HL-60/S4 (cell line): Measurements from ENCODE around the gene TMED9.

Experiments
- in situ Hi-C: fragments of 300-500 bp; cut with MboI; formaldehyde crosslinking; loops from 2 replicates; pipeline ENCODE4 v1.14.3; 2022; ENCODE audit warnings: low sequenced_read_pairs

The TMED9 gene

DNA sequence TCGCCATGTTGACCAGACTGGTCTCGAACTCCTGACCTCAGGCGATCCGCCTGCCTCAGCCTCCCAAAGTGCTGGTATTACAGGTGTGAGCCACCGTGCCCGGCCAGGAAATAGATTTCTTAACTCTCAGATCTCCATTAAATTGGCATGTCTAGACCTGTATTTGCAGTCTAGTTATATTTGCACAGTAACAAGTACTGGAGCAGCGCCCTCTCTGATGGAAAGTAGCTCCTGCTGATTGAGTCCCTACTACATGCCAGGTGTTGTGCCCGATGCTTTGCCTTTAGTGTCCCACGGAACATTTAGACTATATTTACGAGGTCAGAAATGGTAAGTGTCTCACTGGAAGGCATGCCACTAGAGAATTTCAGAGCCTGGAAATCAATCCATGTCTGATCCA is 15.8 kb upstream of the TMED9 start:
- in situ Hi-C loops = no loop called here

DNA sequence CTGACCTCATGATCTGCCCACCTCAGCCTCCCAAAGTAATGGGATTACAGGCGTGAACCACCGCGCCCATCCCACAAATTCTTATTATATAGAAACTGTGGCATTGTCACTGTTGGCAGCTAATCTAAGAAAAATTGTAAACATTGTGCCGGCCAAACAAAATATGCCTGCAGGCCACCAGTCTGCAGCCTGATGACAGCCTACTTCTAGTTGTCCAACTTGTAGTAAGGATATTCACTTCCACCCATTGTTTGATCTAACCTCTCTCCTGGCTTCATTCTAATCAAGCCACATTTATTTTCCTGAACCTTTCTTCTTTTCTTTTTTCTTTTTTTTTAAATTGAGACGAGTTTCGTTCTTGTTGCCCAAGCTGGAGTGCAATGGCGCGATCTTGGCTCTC is 13.7 kb upstream of the TMED9 start:
- in situ Hi-C loops = no loop called here

DNA sequence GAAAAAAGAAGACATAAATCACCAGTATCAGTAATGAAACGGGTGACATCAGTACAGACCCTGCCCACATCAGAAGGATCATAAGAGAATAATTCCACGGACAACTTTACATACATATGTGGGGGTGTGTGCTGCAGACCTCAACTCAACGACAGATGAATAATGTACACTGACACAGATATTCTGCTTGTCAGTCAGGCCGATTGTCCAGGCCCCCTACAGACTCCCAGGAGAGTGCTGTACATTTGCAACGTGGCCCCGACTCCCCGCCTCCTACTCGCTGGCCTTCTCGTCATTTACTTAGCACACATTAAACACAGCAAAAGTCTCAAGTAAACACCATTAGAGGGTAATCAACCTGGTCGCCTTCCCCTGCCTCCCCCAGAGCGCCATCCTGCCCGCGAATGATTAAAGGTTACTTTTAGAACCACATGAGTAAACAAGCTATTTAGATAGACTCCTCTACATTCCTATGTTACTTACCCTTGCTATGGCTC is 3.5 kb upstream of the TMED9 start:
- in situ Hi-C loops = no loop called here

DNA sequence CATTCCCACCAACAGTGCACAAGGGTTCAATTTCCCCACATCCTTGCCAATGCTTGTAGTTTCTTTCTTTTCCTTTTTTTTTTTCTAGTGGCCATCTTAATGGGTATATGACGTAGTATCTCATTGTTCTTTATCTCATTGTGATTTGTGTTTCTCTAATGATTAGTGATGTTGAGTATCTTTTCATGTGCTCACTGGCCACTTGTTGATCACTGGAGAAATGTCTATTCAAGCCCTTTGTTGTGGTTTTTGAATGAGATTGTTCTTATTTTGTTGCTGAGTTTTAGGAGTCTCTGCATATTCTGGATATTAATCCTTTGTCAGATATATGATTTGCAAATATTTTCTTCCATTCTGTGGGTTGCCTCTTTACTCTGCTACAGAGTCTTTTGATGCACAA is 1.6 kb upstream of the TMED9 start:
- in situ Hi-C loops = no loop called here

DNA sequence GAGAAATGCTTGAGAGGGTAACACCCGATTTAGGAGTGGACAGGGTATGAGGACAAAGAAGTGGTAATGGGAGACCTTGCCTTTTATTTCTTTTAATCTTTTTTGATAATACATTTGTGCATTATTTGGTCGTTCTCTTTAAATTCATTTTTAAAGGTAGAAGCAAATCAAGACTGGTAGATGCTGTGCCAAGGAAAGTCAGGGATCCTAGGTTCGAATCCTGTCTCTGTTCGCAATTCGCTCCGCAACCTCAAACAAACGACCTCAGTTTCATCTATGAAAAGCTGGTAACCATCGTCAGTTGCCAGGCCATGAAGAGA is 353 bp upstream of the TMED9 start:
- in situ Hi-C loops = no loop called here

DNA sequence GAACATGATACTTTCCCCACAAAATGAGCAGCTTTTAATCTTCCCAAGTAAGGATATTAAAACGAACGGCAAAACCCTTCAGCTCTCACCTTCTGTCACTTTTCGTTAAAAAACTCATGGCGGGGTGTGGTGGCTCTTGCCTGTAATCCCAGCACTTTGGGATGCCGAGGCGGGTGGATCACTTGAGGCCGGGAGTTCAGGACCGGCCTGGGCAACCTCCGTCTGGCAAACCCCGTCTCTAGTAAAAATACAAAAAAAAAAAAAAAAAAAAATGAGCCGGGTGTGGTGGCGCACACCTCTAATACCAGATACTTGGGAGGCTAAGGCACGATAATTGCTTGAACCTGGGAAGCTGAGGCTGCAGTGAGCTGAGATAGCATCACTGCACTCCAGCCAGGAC is 902 bp downstream of the TMED9 start:
- in situ Hi-C loops = no loop called here

DNA sequence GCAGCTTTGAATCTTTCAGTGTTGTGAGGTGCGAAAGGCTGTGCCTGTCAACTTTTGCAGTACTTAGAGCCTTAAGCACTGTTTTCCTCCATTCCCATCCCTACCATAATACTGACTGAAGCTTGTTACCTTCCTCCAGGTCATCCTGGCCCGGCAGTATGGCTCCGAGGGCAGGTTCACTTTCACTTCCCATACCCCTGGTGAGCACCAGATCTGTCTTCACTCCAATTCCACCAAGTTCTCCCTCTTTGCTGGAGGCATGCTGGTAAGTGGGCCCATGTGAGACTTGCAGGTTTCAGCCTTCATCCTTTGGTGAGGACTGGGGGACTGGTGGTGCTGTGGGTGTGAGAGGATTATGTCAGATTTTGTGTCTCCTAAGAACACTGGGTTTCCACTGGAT is 1.5 kb downstream of the TMED9 start:
- in situ Hi-C loops = no loop called here

DNA sequence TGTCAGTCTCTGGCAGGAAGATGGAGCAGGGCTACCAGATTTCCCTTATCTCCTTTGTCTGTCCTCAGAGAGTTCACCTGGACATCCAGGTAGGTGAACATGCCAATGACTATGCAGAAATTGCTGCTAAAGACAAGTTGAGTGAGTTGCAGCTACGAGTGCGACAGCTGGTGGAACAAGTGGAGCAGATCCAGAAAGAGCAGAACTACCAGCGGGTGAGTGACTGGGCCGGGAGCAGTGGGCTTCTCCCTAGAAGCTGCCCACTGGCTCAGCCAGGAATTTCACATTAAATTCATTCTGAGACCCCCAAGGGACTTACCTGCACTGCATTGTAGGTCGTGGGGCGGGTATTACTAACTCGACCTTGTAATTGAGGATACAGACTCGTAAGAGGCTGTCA is 2.1 kb downstream of the TMED9 start:
- in situ Hi-C loops = no loop called here

DNA sequence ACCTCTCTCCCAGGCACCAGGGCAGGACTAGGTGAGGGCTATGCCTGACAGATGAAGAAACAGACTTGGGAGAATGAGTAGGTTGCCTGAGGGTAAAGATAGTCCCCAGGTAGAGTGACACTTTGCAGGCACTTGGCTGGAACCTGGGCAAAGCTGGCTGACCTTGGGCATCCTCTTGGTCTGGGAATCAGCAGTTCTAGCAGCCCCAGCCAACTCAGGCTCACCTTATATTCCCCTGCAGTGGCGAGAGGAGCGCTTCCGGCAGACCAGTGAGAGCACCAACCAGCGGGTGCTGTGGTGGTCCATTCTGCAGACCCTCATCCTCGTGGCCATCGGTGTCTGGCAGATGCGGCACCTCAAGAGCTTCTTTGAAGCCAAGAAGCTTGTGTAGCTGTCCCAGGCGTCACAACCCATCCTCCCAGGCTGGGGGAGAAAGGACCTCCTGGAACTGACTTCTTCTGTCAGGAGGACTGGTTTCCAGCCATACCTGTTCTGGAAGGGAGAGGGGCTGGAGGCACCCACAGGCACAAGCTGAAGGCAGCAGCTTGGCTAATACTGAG is 3.1 kb downstream of the TMED9 start:
- in situ Hi-C loops = no loop called here

DNA sequence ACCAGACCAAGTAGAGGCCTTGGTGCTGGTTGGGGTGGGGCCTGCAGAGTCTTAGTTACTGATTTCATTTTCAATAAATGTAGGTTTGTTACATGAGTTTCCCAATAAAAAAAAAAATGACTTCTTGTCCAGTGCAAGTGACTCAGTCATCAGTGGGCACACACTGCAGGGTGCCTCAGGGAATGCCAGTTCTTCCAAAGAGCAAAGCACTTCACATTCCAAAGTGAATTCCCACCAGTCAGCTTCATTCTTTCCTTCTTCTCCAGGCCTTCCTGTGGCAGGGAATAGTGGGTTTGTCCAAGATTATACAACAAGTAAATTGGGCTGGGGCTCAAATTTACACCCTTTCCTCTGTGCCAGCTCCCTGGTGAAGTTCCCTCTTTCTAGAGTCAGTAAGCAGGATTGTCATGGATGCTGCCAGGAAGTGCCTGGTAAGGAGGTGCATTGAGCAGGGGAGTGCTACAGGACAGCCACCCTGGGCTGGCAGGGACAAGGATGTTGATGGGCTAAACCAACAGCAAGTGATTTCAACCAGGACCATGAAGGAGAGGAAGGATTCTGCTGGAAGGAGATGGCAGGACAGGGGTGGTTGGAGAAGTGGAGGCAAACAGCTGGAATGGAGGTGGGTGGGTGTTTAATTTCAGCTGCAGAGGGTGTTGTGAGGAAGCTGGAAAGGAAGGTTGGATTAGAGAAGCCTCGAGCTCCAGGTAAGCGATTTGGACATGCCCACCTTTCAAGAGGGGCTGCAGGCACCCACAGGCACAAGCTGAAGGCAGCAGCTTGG is 4.2 kb downstream of the TMED9 start:
- in situ Hi-C loops = no loop called here

DNA sequence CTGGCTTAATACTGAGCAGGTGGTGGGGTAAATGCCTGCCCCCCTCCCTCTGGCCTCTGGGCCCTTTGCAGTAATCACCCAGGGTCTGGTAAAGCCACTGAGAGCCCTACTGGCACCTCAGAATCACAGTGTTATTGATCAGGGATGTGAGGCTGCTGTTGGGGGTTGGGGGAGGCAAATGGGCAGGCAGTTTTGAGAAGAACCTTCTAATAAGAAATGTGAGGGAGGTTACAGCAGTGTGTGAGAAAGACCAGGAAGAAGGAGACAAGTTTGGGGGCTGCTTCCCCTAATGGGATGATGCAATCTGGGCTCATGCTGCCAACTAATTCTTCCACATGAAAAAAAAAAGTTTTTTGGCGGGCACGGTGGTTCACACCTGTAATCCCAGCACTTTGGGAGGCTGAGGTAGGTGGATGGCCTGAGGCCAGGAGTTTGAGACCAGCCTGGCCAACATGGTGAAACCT is 4.8 kb downstream of the TMED9 start:
- in situ Hi-C loops = no loop called here

DNA sequence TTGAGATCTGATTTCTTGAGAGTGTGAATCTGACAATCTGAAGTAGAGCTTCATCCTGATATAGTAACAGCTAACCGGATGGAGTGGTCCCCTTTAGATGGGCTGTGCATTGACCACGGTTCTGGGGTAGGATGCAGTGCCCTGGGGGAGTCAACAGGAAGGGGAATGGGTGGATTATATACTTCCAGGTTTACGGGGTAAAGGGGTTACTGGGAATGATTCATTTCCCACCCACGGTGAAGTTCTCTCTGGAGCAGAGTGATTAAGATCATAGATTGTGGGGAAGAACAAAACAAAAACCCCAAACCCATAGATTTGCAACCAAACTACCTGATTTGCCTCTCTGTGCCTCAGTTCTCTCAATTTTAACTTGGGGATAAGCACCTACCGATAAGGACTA is 6.5 kb downstream of the TMED9 start:
- in situ Hi-C loops = no loop called here

DNA sequence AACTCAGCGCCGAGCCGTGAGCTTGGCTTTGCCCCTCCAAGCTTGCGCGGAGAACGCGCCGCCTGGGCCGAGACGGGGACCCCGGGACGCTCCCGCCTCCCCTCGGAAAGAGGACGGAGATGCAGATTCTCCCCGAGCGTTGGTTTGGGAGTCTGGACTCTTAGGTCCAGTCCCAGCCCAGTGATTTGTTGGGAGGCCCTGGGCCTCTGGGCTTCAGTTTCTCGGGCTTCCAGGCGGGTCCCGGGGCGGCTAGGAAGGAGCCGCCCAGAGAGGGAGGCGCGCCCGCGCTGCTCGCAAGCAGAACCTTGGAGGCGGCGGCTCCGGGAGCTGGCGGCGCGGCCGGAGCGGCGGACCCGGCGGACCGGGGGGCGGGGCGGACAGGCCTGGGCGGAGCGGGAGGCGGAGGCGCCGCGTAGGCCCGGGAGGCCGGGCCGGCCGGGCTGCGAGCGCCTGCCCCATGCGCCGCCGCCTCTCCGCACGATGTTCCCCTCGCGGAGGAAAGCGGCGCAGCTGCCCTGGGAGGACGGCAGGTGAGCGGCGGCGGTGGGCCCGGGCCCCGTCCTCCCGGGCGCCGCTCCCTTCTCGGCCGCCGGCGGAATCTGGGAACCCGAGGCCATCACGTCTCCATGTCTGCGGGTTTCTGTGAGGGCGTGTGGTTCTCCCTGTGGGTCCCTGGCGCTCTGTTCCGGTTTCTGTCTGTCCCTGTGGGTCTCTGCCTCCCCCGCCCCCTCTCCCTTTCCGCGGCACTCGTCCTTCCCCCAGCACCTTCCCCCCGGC is 7.9 kb downstream of the TMED9 start, which contains the start of gene B4GALT7:
B4GALT7 (plus strand) TSS at position 402 of the 777 bp plus-strand sequence; CDS start at position 481, 79 bp downstream.
- in situ Hi-C loops = loop anchor here (25.0 kb wide), 1 partner anchor 462 kb away; no protein-coding TSS in a partner anchor

DNA sequence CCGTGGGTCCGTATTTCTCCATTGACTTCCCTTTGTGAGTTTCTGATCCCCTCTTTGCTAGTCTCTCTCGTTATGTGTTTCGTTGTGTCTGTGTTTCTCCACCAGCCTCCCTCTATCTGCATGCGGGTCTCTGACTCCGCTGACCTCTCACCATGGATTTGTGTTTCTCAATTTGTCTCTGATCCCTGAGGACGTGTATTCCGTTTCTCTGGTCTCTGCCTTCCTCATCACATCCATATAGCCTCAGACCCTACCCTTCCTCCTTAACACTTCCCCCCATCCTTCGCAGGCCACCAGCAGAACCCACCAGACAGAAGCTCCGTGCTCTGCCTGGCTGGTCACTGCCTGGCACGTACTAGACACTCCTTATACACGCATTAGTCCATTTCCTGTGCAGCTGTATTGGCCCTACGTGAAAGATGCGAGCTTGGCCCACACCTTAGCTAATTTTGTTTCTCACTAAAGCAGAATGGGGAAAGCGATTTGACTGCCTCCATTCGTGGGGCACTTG is 8.6 kb downstream of the TMED9 start:
- in situ Hi-C loops = loop anchor here (25.0 kb wide), 1 partner anchor 462 kb away; no protein-coding TSS in a partner anchor

DNA sequence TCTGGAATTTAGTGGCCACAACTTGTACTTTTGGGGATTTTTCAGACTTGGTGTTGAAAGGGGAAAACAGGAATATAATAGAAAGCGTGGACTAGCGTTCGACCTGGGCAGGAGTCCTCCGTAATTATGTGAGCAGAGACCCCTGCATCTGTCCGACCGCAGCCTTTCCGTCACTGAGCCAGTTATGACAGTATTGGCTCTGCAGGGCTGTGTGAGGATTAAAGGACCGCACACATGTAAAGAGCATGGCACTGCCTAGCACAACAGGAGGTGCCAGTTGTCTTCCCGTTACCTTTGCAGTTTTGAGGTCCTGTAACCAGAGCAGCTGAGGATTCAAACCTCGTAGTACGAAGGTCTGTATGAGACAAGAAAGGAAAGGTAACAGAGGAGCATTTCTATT is 9.1 kb downstream of the TMED9 start:
- in situ Hi-C loops = loop anchor here (25.0 kb wide), 1 partner anchor 461 kb away; no protein-coding TSS in a partner anchor

DNA sequence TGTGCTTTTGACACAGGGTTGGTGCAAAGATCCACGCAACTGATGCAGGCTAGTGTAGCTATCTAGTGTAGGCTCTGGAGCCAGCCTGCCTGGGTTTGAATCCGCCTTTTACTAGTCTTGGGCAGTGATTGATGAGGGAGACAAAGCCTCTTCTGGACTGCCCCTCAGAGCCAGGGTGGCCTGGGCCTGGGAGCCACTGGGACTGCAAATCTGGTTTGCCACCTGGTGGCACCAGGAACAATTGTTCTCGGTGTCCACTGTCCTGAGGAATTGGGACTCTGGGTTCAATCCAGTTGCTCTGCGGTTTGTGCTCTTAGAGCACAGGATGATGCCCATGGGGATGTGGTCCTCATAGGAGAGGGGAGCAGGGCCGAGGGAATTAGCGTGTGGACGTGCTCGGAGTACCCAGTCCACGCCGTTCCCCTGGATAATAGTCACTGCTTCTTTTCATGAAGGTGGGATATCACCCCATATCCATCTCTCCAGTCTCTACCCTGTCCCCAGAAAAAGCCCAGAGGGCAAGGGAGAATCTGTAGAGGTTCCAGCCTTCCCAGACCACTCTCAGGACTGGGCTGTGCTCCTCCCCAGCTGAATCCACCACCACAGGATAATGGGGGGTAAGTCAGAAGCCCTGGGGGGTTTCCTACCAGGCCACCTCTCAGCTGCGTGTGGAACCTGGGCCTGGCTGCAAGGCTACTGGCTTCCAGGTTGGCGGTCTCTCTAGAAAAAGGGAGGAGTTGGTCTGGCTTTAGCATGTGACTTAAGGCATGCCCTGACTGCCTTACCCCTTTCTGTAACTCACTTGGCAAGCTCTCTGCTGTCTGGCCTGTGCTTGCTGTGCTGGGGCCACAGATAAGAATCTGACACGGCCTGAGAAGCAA is 9.8 kb downstream of the TMED9 start:
- in situ Hi-C loops = loop anchor here (25.0 kb wide), 1 partner anchor 460 kb away; no protein-coding TSS in a partner anchor

DNA sequence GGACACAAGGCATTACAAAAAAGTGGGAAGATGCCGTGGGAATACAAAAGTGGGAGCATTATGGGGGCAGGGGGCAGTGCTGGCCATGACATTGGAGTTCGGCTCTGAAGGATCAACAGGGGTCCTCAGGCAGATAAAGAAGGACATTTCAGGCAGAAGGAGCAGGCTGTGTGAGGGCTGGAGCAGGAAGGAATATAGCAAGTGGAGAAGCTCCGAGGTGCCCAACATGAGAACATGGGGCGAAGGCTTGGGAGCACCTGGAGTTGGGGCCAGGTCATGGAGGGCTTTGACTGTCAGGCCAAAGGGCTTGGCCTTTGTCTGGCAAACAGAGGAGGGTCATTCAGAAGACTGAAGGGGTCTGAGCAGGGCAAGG is 10.4 kb downstream of the TMED9 start:
- in situ Hi-C loops = loop anchor here (25.0 kb wide), 1 partner anchor 460 kb away; no protein-coding TSS in a partner anchor

DNA sequence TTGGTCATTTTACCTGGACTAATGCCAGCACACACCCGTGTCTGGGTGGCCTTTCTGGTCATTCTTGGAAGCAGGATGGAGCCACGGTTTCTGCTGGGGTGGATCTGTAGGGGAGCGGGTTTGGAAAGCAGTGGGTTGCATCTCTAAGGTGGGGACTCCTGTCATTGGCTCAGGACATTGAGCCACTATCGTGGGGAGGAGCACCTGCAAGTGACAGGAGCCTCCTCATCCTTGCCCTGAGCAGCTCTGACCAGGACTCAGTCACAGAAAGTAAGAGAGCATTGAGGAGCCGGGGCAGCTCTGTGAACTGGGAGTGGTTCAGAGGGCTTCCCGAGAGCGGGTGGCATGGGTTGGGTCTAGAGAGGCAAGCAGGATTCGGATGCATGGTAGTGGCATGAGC is 11.6 kb downstream of the TMED9 start:
- in situ Hi-C loops = loop anchor here (25.0 kb wide), 1 partner anchor 459 kb away; no protein-coding TSS in a partner anchor

DNA sequence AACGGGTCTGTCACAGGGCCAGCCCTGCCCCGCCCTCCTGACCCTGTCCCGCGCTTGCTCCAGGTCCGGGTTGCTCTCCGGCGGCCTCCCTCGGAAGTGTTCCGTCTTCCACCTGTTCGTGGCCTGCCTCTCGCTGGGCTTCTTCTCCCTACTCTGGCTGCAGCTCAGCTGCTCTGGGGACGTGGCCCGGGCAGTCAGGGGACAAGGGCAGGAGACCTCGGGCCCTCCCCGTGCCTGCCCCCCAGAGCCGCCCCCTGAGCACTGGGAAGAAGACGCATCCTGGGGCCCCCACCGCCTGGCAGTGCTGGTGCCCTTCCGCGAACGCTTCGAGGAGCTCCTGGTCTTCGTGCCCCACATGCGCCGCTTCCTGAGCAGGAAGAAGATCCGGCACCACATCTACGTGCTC is 12.1 kb downstream of the TMED9 start:
- in situ Hi-C loops = loop anchor here (25.0 kb wide), 1 partner anchor 458 kb away; no protein-coding TSS in a partner anchor

DNA sequence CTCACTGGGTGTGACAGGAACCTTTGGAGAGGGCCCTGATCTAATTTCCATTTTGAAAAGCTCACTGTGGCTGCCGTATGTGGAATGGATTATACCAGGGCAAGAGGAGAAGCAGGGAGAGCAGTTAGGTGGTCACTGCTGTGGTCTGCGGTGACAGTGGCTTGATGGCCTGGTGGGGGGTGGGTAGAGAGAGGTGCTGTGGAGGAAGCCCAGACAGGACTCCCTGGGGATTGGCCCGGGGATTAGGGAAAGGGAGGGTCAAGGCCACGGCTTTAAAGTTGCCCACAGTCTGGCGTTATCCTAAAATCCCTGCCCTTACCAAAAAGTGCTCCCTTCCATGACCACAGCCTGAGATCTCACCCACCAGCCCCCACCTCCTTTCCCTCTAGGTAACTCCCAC is 12.7 kb downstream of the TMED9 start:
- in situ Hi-C loops = loop anchor here (25.0 kb wide), 1 partner anchor 458 kb away; no protein-coding TSS in a partner anchor
